PC-3 (cell line): ENCODE data around the gene HYCC1. TPM values are rescaled to one million over a fixed set of nuclear protein-coding genes. Genes with fewer than 3 reads are reported as not detected.
"Not testable (repeated sequence)": the region's sequence is repeated elsewhere in the genome, so short reads cannot be mapped to it uniquely, and the experiment has no call there.

Experiments
- ATAC-seq: fragments of 200-7000 bp; cut with Tn5 transposase; 2 replicates; pipeline ENCODE4 v1.9.1; 2020; ENCODE audit warnings: mild to moderate bottlenecking, moderate library complexity
- BruUV-seq: library from RNA; stranded (reverse); fragments of 400-500 nt; replicated peaks from 2 replicates; lab custom pipeline; 2021; lab: Mats Ljungman, UMichigan
- CTCF ChIA-PET: fragments of 300-600 bp; sonication (Branson Sonifier 250); formaldehyde crosslinking; loops from one replicate; lab custom pipeline; 2022; ENCODE audit warnings: antibody characterized with exemption; lab: Charles Lee
- POLR2A ChIA-PET: fragments of 300-600 bp; sonication (Branson Sonifier 250); formaldehyde crosslinking; loops from one replicate; lab custom pipeline; 2022; ENCODE audit warnings: antibody characterized with exemption; ENCODE audit not compliant: unreplicated experiment; lab: Charles Lee
- DNase-seq: peaks from one replicate; pipeline ENCODE4 v3.0.0-alpha.2; 2015
- H2AFZ ChIP-seq: fragments of 300-600 bp; sonication (generic); 2 replicates; pipeline ENCODE4 v1.6.0; 2016; ENCODE audit warnings: antibody characterized with exemption, low read length
- H3F3A ChIP-seq: fragments of 300-600 bp; sonication (generic); one replicate; pipeline ENCODE4 v1.6.0; 2017; ENCODE audit warnings: antibody characterized with exemption, low read length, control low read depth, mild to moderate bottlenecking; ENCODE audit not compliant: unreplicated experiment
- H3K27ac ChIP-seq: fragments of 300-600 bp; sonication (generic); 2 replicates; pipeline ENCODE4 v1.5.1; 2016; ENCODE audit warnings: mild to moderate bottlenecking, low read length
- H3K27me3 ChIP-seq: fragments of 300-600 bp; sonication (generic); 2 replicates; pipeline ENCODE4 v1.6.1; 2016; ENCODE audit warnings: low read length, mixed read lengths
- H3K36me3 ChIP-seq: fragments of 300-600 bp; sonication (generic); 2 replicates; pipeline ENCODE4 v1.6.1; 2016; ENCODE audit warnings: low read depth, mixed run types, low read length, mixed read lengths
- H3K4me1 ChIP-seq: fragments of 300-600 bp; sonication (generic); 2 replicates; pipeline ENCODE4 v1.5.1; 2016; ENCODE audit warnings: low read length; ENCODE audit not compliant: insufficient read depth
- H3K4me2 ChIP-seq: fragments of 300-600 bp; sonication (generic); 2 replicates; pipeline ENCODE4 v1.6.0; 2016; ENCODE audit warnings: low read length
- H3K4me3 ChIP-seq: fragments of 300-600 bp; sonication (generic); 2 replicates; pipeline ENCODE4 v1.5.1; 2016; ENCODE audit warnings: mild to moderate bottlenecking, low read length, mixed read lengths
- H3K79me2 ChIP-seq: fragments of 300-600 bp; sonication (generic); 2 replicates; pipeline ENCODE4 v1.6.1; 2017; ENCODE audit warnings: low read length, mixed read lengths
- H3K9ac ChIP-seq: fragments of 300-600 bp; sonication (generic); 2 replicates; pipeline ENCODE4 v1.6.0; 2016; ENCODE audit warnings: mild to moderate bottlenecking, low read length
- H3K9me2 ChIP-seq: fragments of 300-600 bp; sonication (generic); replicated peaks from 2 replicates; pipeline ENCODE4 v1.6.1; 2016; ENCODE audit warnings: mixed run types, low read length, mixed read lengths
- H3K9me3 ChIP-seq: fragments of 300-600 bp; sonication (generic); 2 replicates; pipeline ENCODE4 v1.6.1; 2016; ENCODE audit warnings: low read length, mixed read lengths
- H4K20me1 ChIP-seq: fragments of 300-600 bp; sonication (generic); 2 replicates; pipeline ENCODE4 v1.6.1; 2016; ENCODE audit warnings: low read length, mixed read lengths
- EZH2 ChIP-seq: fragments of 300-600 bp; sonication (generic); IDR thresholded peaks from one replicate; pipeline ENCODE4 v1.6.1; 2017; ENCODE audit warnings: antibody characterized with exemption, mild to moderate bottlenecking, low read length; ENCODE audit not compliant: unreplicated experiment
- EZH2phosphoT487 ChIP-seq: fragments of 300-600 bp; sonication (generic); IDR thresholded peaks from 2 replicates; pipeline ENCODE4 v1.6.1; 2018; ENCODE audit warnings: mild to moderate bottlenecking, antibody characterized with exemption, low read length, borderline replicate concordance
- intact Hi-C: fragments of 100-400 bp; cut with micrococcal nuclease; formaldehyde crosslinking; loops from 2 replicates; pipeline ENCODE4 v1.9.0; 2023
- total RNA-seq: library from RNA; depleted of rRNA; stranded (reverse); fragments of >200 nt; gene quantifications from 2 replicates; pipeline ENCODE4 v1.2.3, GENCODE V29; 2014
- TF ChIP-seq, protein P1 (sequence below): fragments of 300-600 bp; sonication (generic); conservative IDR thresholded peaks from 2 replicates; pipeline ENCODE4 v1.5.1; 2017; ENCODE audit warnings: antibody characterized with exemption, low read depth, mild to moderate bottlenecking, low read length

Gene HYCC1
- total RNA-seq, 1 experiment from 2014 or later = 15.5 TPM

DNA sequence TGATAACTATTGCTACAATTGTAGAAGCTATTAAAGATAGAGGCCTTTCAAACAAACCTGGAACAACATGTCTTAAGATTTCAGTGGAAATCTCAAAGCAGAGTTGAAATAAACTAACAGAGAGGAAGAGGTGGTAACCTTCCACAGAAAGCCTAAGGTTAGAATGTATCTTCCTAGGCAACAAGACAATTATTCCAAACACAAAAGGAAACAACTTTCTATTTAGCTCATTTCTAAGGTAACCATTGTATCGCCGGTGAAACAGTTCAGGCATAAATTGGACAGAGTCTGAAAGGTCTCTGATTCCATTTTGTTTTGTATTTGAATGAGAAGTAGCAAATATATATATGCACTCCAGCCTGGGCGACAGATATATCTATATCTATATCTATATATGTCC is 30.7 kb upstream of the HYCC1 start:
- Histone ChIP-seq H3K4me2 (no peak overlapping the region), H3F3A (no peaks in the 10 kb centered on the region), H3K79me2 (no peaks in the 10 kb centered on the region), H3K4me3 (no peak overlapping the region), H3K9ac (no peak overlapping the region), H3K27me3 (no peaks in the 10 kb centered on the region), H3K4me1 (no peaks in the 10 kb centered on the region), H4K20me1 (no peaks in the 10 kb centered on the region), H3K9me3 (no peaks in the 10 kb centered on the region), H3K36me3 (no peaks in the 10 kb centered on the region), H3K27ac (no peak overlapping the region), H2AFZ (no peak overlapping the region), H3K9me2 (no peaks in the 10 kb centered on the region)
- ATAC-seq = no peak
- intact Hi-C loops = no loop called here
- TF ChIP-seq EZH2 (no peak), EZH2phosphoT487 (no peak)
- TF ChIP-seq, protein P1, sequence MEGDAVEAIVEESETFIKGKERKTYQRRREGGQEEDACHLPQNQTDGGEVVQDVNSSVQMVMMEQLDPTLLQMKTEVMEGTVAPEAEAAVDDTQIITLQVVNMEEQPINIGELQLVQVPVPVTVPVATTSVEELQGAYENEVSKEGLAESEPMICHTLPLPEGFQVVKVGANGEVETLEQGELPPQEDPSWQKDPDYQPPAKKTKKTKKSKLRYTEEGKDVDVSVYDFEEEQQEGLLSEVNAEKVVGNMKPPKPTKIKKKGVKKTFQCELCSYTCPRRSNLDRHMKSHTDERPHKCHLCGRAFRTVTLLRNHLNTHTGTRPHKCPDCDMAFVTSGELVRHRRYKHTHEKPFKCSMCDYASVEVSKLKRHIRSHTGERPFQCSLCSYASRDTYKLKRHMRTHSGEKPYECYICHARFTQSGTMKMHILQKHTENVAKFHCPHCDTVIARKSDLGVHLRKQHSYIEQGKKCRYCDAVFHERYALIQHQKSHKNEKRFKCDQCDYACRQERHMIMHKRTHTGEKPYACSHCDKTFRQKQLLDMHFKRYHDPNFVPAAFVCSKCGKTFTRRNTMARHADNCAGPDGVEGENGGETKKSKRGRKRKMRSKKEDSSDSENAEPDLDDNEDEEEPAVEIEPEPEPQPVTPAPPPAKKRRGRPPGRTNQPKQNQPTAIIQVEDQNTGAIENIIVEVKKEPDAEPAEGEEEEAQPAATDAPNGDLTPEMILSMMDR = no peak
- no TSS peak for BruUV-seq
- DNase-seq = no peak
- POLR2A ChIA-PET = no interaction called here
- CTCF ChIA-PET = no interaction called here

GRCh38 chr7:23043441-23043840 is 29.5 kb upstream of the HYCC1 start:
- TF ChIP-seq EZH2 (no peak), EZH2phosphoT487 (no peak)
- TF ChIP-seq, protein P1 = no peak
- ChIA-PET POLR2A (interaction anchor here (0.5 to 0.6 kb wide), 2 partner anchors 43 to 223 kb away, joined by 3 to 4 read pairs; no protein-coding TSS in a partner anchor), CTCF (no interaction called here)
- TSS peak; percentile 67 for BruUV-seq
- H4K20me1 ChIP-seq = no peaks in the 10 kb centered on the region
- no peaks in the 10 kb centered on the region for H3K4me1 ChIP-seq
- peak; percentile 53 for DNase-seq
- no peaks in the 10 kb centered on the region for H3K79me2 ChIP-seq
- H3K36me3 ChIP-seq = no peaks in the 10 kb centered on the region
- H3K27ac ChIP-seq = no peak overlapping the region
- no peak overlapping the region for H2AFZ ChIP-seq
- no peaks in the 10 kb centered on the region for H3K9me2 ChIP-seq
- no peak overlapping the region for H3K4me3 ChIP-seq
- no peaks in the 10 kb centered on the region for H3F3A ChIP-seq
- no peak overlapping the region for H3K4me2 ChIP-seq
- no peaks in the 10 kb centered on the region for H3K9me3 ChIP-seq
- H3K27me3 ChIP-seq = no peaks in the 10 kb centered on the region
- intact Hi-C loops = loop anchor here (2.0 kb wide), 1 partner anchor 23 kb away; no protein-coding TSS in a partner anchor
- no peak overlapping the region for H3K9ac ChIP-seq
- ATAC-seq = peak; percentile 75

DNA sequence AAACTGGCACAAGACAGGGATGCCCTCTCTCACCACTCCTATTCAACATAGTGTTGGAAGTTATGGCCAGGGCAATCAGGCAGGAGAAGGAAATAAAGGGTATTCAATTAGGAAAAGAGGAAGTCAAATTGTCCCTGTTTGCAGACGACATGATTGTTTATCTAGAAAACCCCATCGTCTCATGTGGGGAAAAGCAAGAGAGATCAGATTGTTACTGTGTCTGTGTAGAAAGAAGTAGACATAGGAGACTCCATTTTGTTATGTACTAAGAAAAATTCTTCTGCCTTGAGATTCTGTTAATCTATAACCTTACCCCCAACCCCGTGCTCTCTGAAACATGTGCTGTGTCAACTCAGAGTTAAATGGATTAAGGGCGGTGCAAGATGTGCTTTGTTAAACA is 25.7 kb upstream of the HYCC1 start:
- POLR2A ChIA-PET, H3K4me1 ChIP-seq, ATAC-seq, H3F3A ChIP-seq, intact Hi-C loops, H3K9ac ChIP-seq, BruUV-seq, H3K4me3 ChIP-seq, H3K9me2 ChIP-seq, H3K9me3 ChIP-seq, H3K79me2 ChIP-seq, H3K4me2 ChIP-seq, CTCF ChIA-PET, H3K27me3 ChIP-seq, H3K27ac ChIP-seq, H3K36me3 ChIP-seq, DNase-seq, H2AFZ ChIP-seq, H4K20me1 ChIP-seq: not testable (repeated sequence)

DNA sequence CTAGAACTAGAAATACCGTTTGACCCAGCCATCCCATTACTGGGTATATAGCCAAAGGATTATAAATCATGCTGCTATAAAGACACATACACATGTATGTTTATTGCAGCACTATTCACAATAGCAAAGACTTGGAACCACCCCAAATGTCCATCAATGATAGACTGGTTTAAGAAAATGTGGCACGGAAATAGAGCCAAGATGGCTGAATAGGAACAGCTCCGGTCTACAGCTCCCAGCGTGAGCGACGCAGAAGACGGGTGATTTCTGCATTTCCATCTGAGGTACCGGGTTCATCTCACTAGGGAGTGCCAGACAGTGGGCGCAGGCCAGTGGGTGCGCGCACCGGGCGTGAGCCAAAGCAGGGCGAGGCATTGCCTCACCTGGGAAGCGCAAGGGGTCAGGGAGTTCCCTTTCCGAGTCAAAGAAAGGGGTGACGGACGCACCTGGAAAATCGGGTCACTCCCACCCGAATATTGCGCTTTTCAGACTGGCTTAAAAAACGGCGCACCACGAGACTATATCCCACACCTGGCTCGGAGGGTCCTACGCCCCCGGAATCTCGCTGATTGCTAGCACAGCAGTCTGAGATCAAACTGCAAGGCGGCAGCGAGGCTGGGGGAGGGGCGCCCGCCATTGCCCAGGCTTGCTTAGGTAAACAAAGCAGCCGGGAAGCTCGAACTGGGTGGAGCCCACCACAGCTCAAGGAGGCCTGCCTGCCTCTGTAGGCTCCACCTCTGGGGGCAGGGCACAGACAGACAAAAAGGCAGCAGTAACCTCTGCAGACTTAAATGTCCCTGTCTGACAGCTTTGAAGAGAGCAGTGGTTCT is 21.8 kb upstream of the HYCC1 start:
- H3K4me3 ChIP-seq = peak overlapping the region; percentile 46; the same call in 1 of the 2 replicates
- 0 out of 2 replicates have a peak overlapping the region, but pooled peaks have one; percentile 28 for H3K4me2 ChIP-seq
- H3K9me3 ChIP-seq = not testable (repeated sequence)

More for the DNA sequence above, 21.8 kb upstream of the HYCC1 start:
- H3F3A ChIP-seq, H3K27me3 ChIP-seq, H3K79me2 ChIP-seq, H3K9me2 ChIP-seq, CTCF ChIA-PET, H3K36me3 ChIP-seq, POLR2A ChIA-PET, DNase-seq, H3K27ac ChIP-seq, H3K4me1 ChIP-seq, H4K20me1 ChIP-seq, H3K9ac ChIP-seq, H2AFZ ChIP-seq: not testable (repeated sequence)
- ATAC-seq = peak; percentile 40
- TSS peak; percentile 77 for BruUV-seq
- intact Hi-C loops = loop anchor here (2.0 kb wide), 1 partner anchor 21 kb away; the partner anchor contains the start of gene HYCC1
